Stimulated activated CD8-positive, alpha-beta memory T cell treated with anti-CD3 and anti-CD28 coated beads, Interleukin-15, amount 100 ng/mL, for 1 hour (primary cell): ENCODE measurements around the gene AKAP6.

Experiments used
- DNase-seq: peaks from one replicate; pipeline ENCODE4 v3.0.0-alpha.2; 2020; ENCODE audit warnings: low read depth

The AKAP6 gene

GRCh38 chr14:32584079-32584478, 255.0 kb downstream of the AKAP6 start:
- no peak for DNase-seq

- DNase-seq, result no peak
These were observed 258.4 kb downstream of the AKAP6 start for GRCh38 chr14:32587461-32587860.

DNA sequence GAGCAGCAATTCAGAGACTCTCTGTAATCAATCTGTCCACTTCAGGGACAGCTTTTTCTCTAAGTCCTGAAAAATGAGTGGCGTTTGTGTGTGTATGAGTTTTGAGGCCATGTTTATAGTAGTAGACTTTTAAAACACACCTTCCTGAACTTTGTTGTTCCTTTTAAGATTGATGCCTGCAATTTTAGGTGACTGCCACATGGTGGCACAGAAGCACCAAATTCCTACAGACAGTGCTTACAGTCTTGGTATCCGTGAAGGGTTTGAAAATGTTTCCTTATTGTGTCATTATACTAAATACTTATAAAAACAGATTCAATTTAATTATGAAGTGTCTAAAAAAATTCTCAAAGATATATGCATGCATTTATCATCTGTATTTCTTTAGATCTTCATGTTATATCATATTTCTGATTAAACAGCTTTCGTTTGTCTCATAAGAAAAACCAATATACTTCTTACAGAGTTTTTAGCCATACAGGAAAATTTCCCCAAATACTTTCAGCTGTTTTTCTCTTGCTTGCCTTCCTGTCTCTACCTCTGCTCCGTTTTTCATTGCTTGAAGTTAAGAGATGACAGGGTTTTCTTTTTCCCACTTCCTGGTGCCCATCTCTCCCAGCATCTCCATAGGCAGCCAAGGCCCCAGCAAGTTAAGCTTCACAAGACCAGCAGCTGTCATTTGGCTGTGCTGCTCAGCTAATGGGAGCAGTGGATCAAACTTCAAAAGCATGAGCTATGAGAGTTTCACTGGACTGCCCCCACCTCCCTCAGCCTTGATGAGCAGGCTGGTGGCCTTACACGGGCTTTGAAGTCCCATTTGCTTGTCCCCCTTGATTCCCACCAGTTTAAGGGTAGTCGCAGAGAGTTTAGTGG, 259.6 kb downstream of the AKAP6 start:
- DNase-seq, result no peak

DNA sequence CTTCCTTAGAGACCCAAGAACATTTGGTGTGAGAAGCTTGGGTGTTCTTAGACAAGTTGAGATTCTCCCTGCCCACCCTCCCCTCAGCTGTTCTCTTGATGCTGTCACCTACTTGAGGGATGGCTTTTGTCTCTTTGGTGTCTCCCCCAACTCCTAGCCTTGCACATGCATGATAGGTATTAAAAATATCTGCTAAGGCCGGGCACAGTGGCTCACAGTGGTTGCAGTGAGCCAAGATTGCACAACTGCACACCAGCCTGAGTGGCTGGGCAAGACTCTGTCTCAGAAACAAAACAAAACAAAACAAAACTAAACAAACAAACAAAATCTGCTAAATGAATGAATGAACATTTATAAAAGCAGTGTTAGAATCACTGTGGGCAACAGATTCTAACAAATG, 261.1 kb downstream of the AKAP6 start:
- no peak for DNase-seq

DNA sequence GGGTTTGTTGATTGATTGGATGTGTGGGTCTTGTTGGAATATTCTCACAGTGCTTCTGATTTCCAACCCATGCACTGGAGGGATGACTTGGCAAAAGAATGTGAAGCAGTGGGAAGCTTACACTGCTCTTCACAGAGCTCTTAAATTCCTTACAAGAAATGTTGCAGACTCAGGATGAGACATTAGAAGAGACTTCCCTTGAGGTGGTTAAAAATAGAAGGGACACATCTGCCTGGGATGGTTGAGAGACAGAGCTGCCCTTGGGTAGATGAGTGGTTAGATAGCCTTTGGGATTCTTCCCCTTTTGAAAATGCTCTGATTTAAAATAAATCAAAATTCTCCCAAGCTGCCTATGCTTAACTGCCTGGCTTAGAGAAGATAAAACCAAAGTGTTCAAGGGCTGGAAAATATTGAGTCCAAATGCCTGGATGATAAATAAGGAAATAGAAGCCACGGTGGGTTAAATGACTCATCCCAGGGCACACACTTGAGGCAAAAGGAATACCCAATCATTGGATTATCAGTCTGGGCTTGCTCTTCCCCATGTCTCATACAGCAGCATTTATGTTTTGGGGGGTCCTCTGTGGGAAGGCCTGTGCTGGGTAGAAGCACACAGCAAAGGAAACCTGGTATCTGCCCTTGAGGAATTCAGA, 264.3 kb downstream of the AKAP6 start:
- no peak for DNase-seq

GRCh38 chr14:32594766-32595165, 265.7 kb downstream of the AKAP6 start:
- no peak for DNase-seq

DNA sequence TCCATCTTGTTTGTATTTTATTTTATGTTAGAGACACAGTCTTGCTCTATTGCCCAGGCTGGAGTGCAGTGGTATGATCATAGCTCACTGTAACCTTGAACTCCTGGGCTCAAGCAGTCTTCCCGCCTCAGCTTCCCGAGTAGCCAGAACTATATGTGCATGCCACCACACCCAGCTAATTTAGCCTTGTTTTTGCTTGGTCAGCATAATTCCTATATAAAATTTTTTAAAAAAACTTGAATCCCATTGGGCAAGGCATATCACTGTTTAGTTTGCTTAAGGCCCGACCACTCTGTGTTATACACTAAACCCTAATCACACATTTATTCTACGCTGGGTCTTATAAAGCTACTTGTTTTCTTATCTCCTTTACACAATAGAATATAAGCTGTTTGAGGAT, 266.4 kb downstream of the AKAP6 start:
- no peak for DNase-seq

DNA sequence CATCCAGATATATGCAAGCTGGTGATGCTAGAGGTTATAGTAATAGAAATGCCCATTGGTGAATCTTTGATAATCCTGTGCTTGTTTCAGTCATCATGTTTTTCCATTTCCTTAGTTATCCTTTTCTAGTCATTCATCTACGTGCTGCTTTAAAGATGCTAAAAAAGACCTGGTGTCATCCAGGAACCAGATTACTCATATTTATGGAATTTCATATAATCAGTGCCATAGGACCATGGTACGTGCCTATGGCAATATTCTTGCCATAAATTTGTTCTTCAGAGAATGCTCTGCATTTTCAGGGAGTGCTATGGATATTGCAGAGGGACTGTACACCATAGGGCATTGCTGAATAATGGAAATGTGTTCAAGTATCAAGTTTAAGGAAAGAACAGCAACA, 267.3 kb downstream of the AKAP6 start:
- DNase-seq, result no peak

- no peak for DNase-seq
These were observed 268.7 kb downstream of the AKAP6 start for GRCh38 chr14:32597771-32598170.

- DNase-seq, result no peak
These were observed 272.0 kb downstream of the AKAP6 start for GRCh38 chr14:32601069-32601468.

- no peak for DNase-seq
These were observed 272.8 kb downstream of the AKAP6 start for GRCh38 chr14:32601906-32602305.

DNA sequence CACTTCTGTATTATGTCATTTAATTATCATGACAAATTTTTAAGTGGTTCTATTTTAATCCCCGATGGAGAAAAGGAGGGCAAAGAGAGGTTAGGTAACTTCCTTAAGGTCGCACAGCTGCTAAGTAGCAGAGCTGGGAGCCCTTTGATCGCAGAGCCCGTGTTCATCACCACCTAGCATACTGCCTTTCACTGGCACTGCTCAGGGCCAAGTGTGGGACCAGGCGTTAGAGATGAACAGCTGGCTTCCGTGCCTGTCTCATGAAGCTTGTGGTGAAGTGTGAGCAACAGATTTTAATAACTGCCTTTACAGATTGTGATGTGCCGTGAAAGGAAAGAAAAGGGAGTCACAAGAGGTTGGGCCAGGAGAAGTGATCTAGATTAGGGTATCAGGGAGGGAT, 273.6 kb downstream of the AKAP6 start:
- DNase-seq, result no peak

DNA sequence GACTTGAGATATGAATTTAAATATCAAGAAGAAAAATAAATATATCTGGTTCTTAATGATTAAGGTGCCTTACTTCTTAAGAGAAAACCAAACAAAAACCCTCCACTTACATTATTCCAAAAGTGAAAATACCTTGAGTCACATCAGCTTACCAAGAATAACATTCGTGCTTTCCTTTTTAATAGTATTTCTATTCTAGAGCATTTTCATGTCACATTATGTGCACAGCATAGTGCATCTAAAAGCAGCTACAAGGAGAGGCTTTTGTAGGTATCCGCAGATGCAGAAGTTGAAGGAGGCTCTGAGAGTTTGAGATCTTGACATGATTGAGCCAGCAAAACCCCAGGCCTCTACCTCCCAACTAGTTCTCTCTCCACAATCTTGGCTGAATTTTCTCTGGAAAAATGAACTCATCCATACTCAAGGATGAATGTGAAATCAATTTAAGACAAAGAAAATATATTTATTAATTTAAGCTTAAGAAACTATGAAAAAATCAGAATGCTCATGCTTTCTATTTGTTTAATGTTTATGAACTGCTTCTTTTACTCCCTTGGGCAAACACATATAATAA, 275.0 kb downstream of the AKAP6 start:
- DNase-seq, result no peak

- no peak for DNase-seq
These were observed 277.2 kb downstream of the AKAP6 start for GRCh38 chr14:32606301-32606700.

GRCh38 chr14:32607399-32607798, 278.3 kb downstream of the AKAP6 start:
- no peak for DNase-seq

DNA sequence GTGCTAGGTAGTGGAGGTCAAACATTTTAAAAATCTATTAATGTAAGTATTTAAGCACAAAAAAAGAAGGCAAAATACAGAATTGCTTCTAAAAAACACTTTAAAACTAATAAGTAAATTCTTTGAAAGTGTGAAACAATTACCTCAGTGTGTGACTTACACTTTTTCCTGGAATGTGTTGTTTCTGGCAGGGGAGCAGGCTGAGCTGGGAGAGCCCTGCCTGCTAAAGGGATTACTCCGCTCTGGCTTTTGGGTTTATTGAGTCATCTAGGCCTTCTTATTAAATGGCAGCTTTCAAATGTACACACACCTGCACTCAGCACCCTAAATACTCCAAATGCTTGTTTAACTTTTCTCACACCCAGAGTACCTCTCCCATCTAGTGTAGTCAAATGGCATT, 279.8 kb downstream of the AKAP6 start:
- no peak for DNase-seq

GRCh38 chr14:32609388-32609787, 280.3 kb downstream of the AKAP6 start:
- no peak for DNase-seq

DNA sequence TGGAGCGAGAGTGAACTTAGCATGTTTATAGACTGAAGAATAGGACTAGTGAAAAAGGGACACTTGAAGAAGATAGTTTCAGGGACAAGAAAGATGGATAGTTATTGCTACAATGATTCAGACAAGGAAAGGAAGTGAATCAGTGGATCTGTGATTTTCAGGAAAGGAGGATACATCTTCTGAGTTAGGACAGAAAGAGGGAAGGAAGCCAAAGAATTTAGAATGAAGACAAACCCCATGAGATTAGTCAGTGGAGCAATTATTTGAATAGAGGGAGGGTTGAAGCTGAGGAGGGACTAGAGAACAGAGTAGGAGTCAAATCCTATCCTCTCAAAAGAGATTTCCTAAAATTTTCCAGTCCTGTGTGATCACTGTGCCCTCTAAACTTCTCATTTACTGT, 282.7 kb downstream of the AKAP6 start:
- no peak for DNase-seq

DNA sequence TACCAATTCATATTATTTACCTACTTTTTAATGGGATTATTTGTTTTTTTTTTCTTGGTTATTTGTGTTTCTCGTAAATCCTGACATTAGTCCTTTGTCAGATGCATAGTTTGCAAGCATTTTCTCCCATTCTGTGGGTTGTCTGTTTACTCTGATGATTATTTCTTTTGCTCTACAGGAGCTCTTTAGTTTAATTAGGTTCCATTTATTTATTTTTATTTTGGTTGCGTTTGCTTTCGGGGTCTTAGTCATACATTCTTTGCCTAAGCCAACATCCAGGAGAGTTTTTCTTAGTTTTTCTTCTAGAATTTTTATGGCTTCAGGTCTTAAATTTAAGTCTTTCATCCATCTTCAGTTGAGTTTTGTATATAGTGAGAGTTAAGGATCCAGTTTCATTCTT, 289.9 kb downstream of the AKAP6 start:
- DNase-seq, result no peak

DNA sequence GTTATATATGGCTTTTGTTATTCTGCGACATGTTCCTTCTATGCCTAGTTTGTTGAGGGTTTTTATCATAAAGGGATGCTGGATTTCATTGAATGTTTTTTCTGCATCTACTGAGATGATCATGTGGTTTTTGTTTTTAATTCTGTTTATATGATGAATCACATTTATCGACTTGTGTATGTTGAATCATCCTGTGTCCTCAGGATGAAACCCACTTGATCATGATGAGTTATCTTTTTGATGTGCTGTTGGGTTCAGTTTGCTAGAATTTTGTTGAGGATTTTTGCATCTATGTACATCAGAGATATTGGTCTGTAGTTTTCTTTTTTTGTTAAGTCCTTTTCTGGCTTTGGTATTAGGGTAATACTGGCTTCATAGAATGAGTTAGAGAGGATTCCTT, 291.2 kb downstream of the AKAP6 start:
- no peak for DNase-seq

GRCh38 chr14:32620724-32621123, 291.6 kb downstream of the AKAP6 start:
- DNase-seq, result no peak

- no peak for DNase-seq
These were observed 292.5 kb downstream of the AKAP6 start for GRCh38 chr14:32621585-32621984.

GRCh38 chr14:32622742-32623141, 293.6 kb downstream of the AKAP6 start:
- no peak for DNase-seq
